Measurements from ENCODE around the gene BACH1.

Gene BACH1

GRCh38 chr21:29320031-29320430 is 21.3 kb downstream of the BACH1 start:
- TF ChIP-seq CTCF (IDR thresholded peaks at IDR 0.05; ENCODE audit: low read depth, low read length, missing control alignments) = no peak
- H3K4me3 ChIP-seq (ENCODE audit: low read depth, low read length) = no peak overlapping the region
- no peak for DNase-seq (ENCODE audit: low read depth)

- TF ChIP-seq CTCF (IDR thresholded peaks at IDR 0.05; ENCODE audit: low read depth, low read length, missing control alignments) = no peak
- no peak overlapping the region for H3K4me3 ChIP-seq (ENCODE audit: low read depth, low read length)
- no peak for DNase-seq (ENCODE audit: low read depth)
These were observed 22.5 kb downstream of the BACH1 start for GRCh38 chr21:29321217-29321616.

- no peak overlapping the region for H3K4me3 ChIP-seq (ENCODE audit: low read depth, low read length)
- no peak for TF ChIP-seq CTCF (IDR thresholded peaks at IDR 0.05; ENCODE audit: low read depth, low read length, missing control alignments)
- no peak for DNase-seq (ENCODE audit: low read depth)
These were observed 23.5 kb downstream of the BACH1 start for GRCh38 chr21:29321932-29322928.

- no peak for TF ChIP-seq CTCF (IDR thresholded peaks at IDR 0.05; ENCODE audit: low read depth, low read length, missing control alignments)
- H3K4me3 ChIP-seq (ENCODE audit: low read depth, low read length) = no peak overlapping the region
- DNase-seq (ENCODE audit: low read depth) = no peak
These were observed 24.5 kb downstream of the BACH1 start for GRCh38 chr21:29323189-29323588.

GRCh38 chr21:29326914-29327554 is 28.3 kb downstream of the BACH1 start:
- no peak for TF ChIP-seq CTCF (IDR thresholded peaks at IDR 0.05; ENCODE audit: low read depth, low read length, missing control alignments)
- no peak for DNase-seq (ENCODE audit: low read depth)
- H3K4me3 ChIP-seq (ENCODE audit: low read depth, low read length) = no peak overlapping the region

- no peak for DNase-seq (ENCODE audit: low read depth)
- H3K4me3 ChIP-seq (ENCODE audit: low read depth, low read length) = no peak overlapping the region
- TF ChIP-seq CTCF (IDR thresholded peaks at IDR 0.05; ENCODE audit: low read depth, low read length, missing control alignments) = no peak
These were observed 30.7 kb downstream of the BACH1 start for GRCh38 chr21:29329406-29329805.
